Transverse colon (tissue), 4 donors: ENCODE data around the gene TIAM1.

ENCODE experiments used
- CTCF ChIP-seq, 5 experiments: fragments of 200-600 bp in 3 of 5; fragments of 450-650 bp in 2 of 5; sonication (generic) in 3 of 5; IDR thresholded peaks; 1 replicate in 2 of 5; 2 replicates in 3 of 5; pipeline ENCODE4 v1.5.1; 2016 to 2017; ENCODE audit warnings: antibody characterized with exemption in 5 of 5, inconsistent platforms in 3 of 5, mild to moderate bottlenecking in 2 of 5, moderate library complexity in 1 of 5
- POLR2A ChIP-seq: fragments of 450-650 bp; IDR thresholded peaks from one replicate; pipeline ENCODE4 v1.6.1; 2016; ENCODE audit warnings: antibody characterized with exemption, mild to moderate bottlenecking, moderate library complexity
- POLR2AphosphoS5 ChIP-seq, 3 donors: sonication (generic); formaldehyde crosslinking; IDR thresholded peaks; one replicate each; pipeline ENCODE4 v1.6.1; 2016; ENCODE audit warnings: antibody characterized with exemption in 3 of 3

GRCh38 chr21:31257265-31257664 is 86.8 kb downstream of the TIAM1 start:
- no peak for TF ChIP-seq CTCF (IDR thresholded peaks at IDR 0.05)
- TF ChIP-seq POLR2A, result no peak
- TF ChIP-seq POLR2AphosphoS5 (IDR thresholded peaks at IDR 0.05), result no peak
